ENCODE measurements around the gene EIF4G3. TPM values are rescaled to one million over a fixed set of nuclear protein-coding genes. Genes with fewer than 3 reads are reported as not detected.

Gene EIF4G3
- total RNA-seq: 10 to 100 TPM; 20.8 to 48.8 TPM

GRCh38 chr1:21176586-21177555, at the start of gene EIF4G3:
TSS of gene EIF4G3 (minus strand) at chr1:21176897. CDS start at chr1:21002742, 174,155 bp downstream.
- intact Hi-C loops (cut with DNase I): no loop called here
- Histone ChIP-seq H3K4me1 (peaks cover 20% of the 10 kb centered on the region), H3K9me3 (no peaks in the 10 kb centered on the region), H3K4me3 (peak within 1 kb of the TSS; percentile 57 to 88), H3K27ac (peak within 1 kb of the TSS; percentile 64 to 91 (median 76)), H3K36me3 (replicated peaks in 1 of 2; ENCODE audit: insufficient read depth in 1 of 2, low read depth in 2 of 2) (no peaks in the 10 kb centered on the region), H3K27me3 (no peaks in the 10 kb centered on the region)
- ATAC-seq (peak; percentile 95), DNase-seq (peak; percentile 98 to 99 (median 98))
- no peak for TF ChIP-seq CTCF (IDR thresholded peaks at IDR 0.05)
- TF ChIP-seq POLR2A (IDR thresholded peaks at IDR 0.05): peak in 2 of 3 donors; percentile 71 to 74
- 2% methylated on average over 11 to 77 of the region's 90 CpGs for WGBS, 2 donors

- Histone ChIP-seq H3K27me3 (no peaks in the 10 kb centered on the region), H3K9me3 (no peaks in the 10 kb centered on the region), H3K4me1 (no peaks in the 10 kb centered on the region), H3K27ac (no peak overlapping the region), H3K36me3 (replicated peaks in 1 of 2; ENCODE audit: insufficient read depth in 1 of 2, low read depth in 2 of 2) (peaks cover 10 to 54% of the 10 kb centered on the region in 2 donors), H3K4me3 (no peak overlapping the region)
- intact Hi-C loops (cut with DNase I): no loop called here
- WGBS, 2 donors: 95% methylated on average over 25 to 32 of the region's 33 CpGs
- TF ChIP-seq CTCF (IDR thresholded peaks at IDR 0.05) (no peak), POLR2A (IDR thresholded peaks at IDR 0.05) (no peak)
- DNase-seq: no peak
- ATAC-seq: no peak
These were observed 48.4 kb upstream of the EIF4G3 start for GRCh38 chr1:21225065-21225464.

- Histone ChIP-seq H3K4me1 (peaks cover 12% of the 10 kb centered on the region), H3K36me3 (replicated peaks in 1 of 2; ENCODE audit: insufficient read depth in 1 of 2, low read depth in 2 of 2) (peaks cover 6 to 43% of the 10 kb centered on the region in 2 donors), H3K27ac (no peak overlapping the region), H3K27me3 (no peaks in the 10 kb centered on the region), H3K9me3 (no peaks in the 10 kb centered on the region), H3K4me3 (no peak overlapping the region)
- ATAC-seq (no peak), DNase-seq (peak in 1 of 4 donors; percentile 20)
- no peak for TF ChIP-seq CTCF (IDR thresholded peaks at IDR 0.05)
- no peak for TF ChIP-seq POLR2A (IDR thresholded peaks at IDR 0.05)
- WGBS, 2 donors: 77 to 82% methylated on average over 7 of the region's 7 CpGs
- intact Hi-C loops (cut with DNase I): no loop called here
These were observed 44.1 kb upstream of the EIF4G3 start for GRCh38 chr1:21220815-21221214.

DNA sequence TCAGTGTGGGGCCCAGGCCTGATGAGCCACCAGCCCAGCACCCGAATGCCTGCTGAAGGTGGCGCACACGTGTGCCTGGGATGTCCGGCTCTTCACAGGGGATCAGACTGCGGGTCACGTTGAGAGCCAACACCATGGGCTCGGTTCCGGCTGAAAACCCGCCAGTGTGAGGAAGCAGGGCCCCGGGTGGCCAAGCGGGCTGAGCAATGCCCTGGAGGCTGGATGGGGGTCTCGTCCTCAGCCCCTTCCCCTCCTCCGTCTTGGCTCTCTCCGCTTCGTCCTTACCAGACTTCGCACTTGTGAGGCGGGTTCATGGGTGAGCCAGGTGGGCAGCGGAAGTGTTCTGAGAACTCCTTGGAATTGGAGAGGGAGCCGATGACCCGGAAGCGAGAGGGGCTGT, 43.0 kb upstream of the EIF4G3 start:
- Histone ChIP-seq H3K4me3 (no peak overlapping the region), H3K9me3 (no peaks in the 10 kb centered on the region), H3K27me3 (no peaks in the 10 kb centered on the region), H3K36me3 (replicated peaks in 1 of 2; ENCODE audit: insufficient read depth in 1 of 2, low read depth in 2 of 2) (peaks cover 6 to 35% of the 10 kb centered on the region in 2 donors), H3K27ac (no peak overlapping the region), H3K4me1 (peaks cover 12% of the 10 kb centered on the region)
- intact Hi-C loops (cut with DNase I): no loop called here
- 92 to 94% methylated on average over 19 to 21 of the region's 21 CpGs for WGBS, 2 donors
- no peak for TF ChIP-seq POLR2A (IDR thresholded peaks at IDR 0.05)
- TF ChIP-seq CTCF (IDR thresholded peaks at IDR 0.05): no peak
- ATAC-seq (no peak), DNase-seq (no peak)
